H1 (cell line): ENCODE measurements around the gene POLR2L.

ENCODE experiments used
- ASH2L ChIP-seq: fragments of 200-600, 300-600 bp; sonication (generic); IDR thresholded peaks from one replicate; pipeline ENCODE4 v1.7.1; 2017; ENCODE audit warnings: low read length
- CHD2 ChIP-seq: IDR thresholded peaks from 2 replicates; pipeline ENCODE4 v1.6.1; 2012; ENCODE audit warnings: low read length, improper control_type of control experiment
- EZH2 ChIP-seq: fragments of 200-600 bp; sonication (generic); IDR thresholded peaks from 2 replicates; pipeline ENCODE4 v1.7.1; 2012; ENCODE audit warnings: low read depth, mild to moderate bottlenecking, moderate library complexity, low read length, inconsistent platforms; ENCODE audit not compliant: severe bottlenecking
- HDAC2 ChIP-seq, 2 experiments: fragments of 300-600 bp in 1 of 2; sonication (generic) in 1 of 2; IDR thresholded peaks; 2 replicates each; pipeline ENCODE4 v1.6.1; 2011 to 2012; ENCODE audit warnings: low read depth in 2 of 2, low read length in 2 of 2, mild to moderate bottlenecking in 2 of 2, moderate library complexity in 2 of 2, borderline replicate concordance in 1 of 2, inconsistent platforms in 1 of 2
- JUN ChIP-seq: IDR thresholded peaks from 2 replicates; pipeline ENCODE4 v1.6.1; 2011; ENCODE audit warnings: low read depth, mild to moderate bottlenecking, improper control_type of control experiment, low read length
- NANOG ChIP-seq: IDR thresholded peaks from 2 replicates; pipeline ENCODE4 v1.6.1; 2011; ENCODE audit warnings: low read length, low read depth, mild to moderate bottlenecking, inconsistent platforms; ENCODE audit not compliant: insufficient read depth, poor library complexity, severe bottlenecking
- POLR2A ChIP-seq, 2 experiments: IDR thresholded peaks; 1 replicate in 1 of 2; 2 replicates in 1 of 2; pipeline ENCODE4 v1.6.1; 2011; ENCODE audit warnings: low read depth in 2 of 2, low read length in 2 of 2, mild to moderate bottlenecking in 2 of 2; ENCODE audit errors: control extremely low read depth in 1 of 2
- POLR2AphosphoS5 ChIP-seq: IDR thresholded peaks from 2 replicates; pipeline ENCODE4 v1.6.1; 2011; ENCODE audit warnings: low read depth, low read length
- RAD21 ChIP-seq, 2 experiments: IDR thresholded peaks in 1 of 2; conservative IDR thresholded peaks in 1 of 2; 2 replicates each; pipeline ENCODE4 v1.6.1; 2011; ENCODE audit warnings: low read depth in 2 of 2, low read length in 2 of 2, improper control_type of control experiment in 1 of 2, inconsistent platforms in 1 of 2, mild to moderate bottlenecking in 1 of 2, moderate library complexity in 1 of 2
- RXRA ChIP-seq: IDR thresholded peaks from 2 replicates; pipeline ENCODE4 v1.6.1; 2011; ENCODE audit warnings: low read depth, mild to moderate bottlenecking, low read length, moderate library complexity; ENCODE audit not compliant: insufficient read depth
- SIX5 ChIP-seq: IDR thresholded peaks from 2 replicates; pipeline ENCODE4 v1.6.1; 2011; ENCODE audit warnings: mild to moderate bottlenecking, low read depth, low read length
- TAF1 ChIP-seq: IDR thresholded peaks from 2 replicates; pipeline ENCODE4 v1.6.1; 2011; ENCODE audit warnings: mild to moderate bottlenecking, low read depth, low read length
- YY1 ChIP-seq: IDR thresholded peaks from 2 replicates; pipeline ENCODE4 v1.6.1; 2011; ENCODE audit warnings: low read depth, mild to moderate bottlenecking, low read length
- TF ChIP-seq, protein P1 (sequence below), 3 experiments: IDR thresholded peaks; 1 replicate in 2 of 3; 2 replicates in 1 of 3; pipeline versions ENCODE4 v1.5.1 to v1.6.1; 2011; ENCODE audit warnings: low read length in 3 of 3, mild to moderate bottlenecking in 3 of 3, inconsistent platforms in 2 of 3, low read depth in 1 of 3, moderate library complexity in 1 of 3; ENCODE audit not compliant: insufficient read depth in 1 of 3; ENCODE audit errors: control extremely low read depth in 1 of 3

- TF ChIP-seq JUN (no peak), TAF1 (no peak), SIX5 (no peak), POLR2A (IDR thresholded peaks at IDR 0.05; ENCODE audit: control extremely low read depth in 1 of 2, low read depth in 2 of 2, low read length in 2 of 2) (no peak), NANOG (no peak), HDAC2 (IDR thresholded peaks at IDR 0.05; ENCODE audit: borderline replicate concordance in 1 of 2, low read depth in 2 of 2, low read length in 2 of 2) (no peak), YY1 (no peak), POLR2AphosphoS5 (no peak), RAD21 (IDR thresholded peaks at IDR 0.05 in 1 of 2, conservative IDR thresholded peaks at IDR 0.05 in 1 of 2; ENCODE audit: low read depth in 2 of 2, low read length in 2 of 2) (peak; percentile 23 to 34; a peak in 2 of 4 replicates), RXRA (no peak), EZH2 (no peak), ASH2L (no peak), CHD2 (no peak)
- TF ChIP-seq, protein P1, sequence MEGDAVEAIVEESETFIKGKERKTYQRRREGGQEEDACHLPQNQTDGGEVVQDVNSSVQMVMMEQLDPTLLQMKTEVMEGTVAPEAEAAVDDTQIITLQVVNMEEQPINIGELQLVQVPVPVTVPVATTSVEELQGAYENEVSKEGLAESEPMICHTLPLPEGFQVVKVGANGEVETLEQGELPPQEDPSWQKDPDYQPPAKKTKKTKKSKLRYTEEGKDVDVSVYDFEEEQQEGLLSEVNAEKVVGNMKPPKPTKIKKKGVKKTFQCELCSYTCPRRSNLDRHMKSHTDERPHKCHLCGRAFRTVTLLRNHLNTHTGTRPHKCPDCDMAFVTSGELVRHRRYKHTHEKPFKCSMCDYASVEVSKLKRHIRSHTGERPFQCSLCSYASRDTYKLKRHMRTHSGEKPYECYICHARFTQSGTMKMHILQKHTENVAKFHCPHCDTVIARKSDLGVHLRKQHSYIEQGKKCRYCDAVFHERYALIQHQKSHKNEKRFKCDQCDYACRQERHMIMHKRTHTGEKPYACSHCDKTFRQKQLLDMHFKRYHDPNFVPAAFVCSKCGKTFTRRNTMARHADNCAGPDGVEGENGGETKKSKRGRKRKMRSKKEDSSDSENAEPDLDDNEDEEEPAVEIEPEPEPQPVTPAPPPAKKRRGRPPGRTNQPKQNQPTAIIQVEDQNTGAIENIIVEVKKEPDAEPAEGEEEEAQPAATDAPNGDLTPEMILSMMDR (IDR thresholded peaks at IDR 0.05; ENCODE audit: control extremely low read depth in 1 of 3, insufficient read depth in 1 of 3, low read depth in 1 of 3, low read length in 3 of 3), result peak in 2 of 3 experiments; percentile 29 to 34; a peak in 3 of 4 replicates
Observed at GRCh38 chr11:889687-890475, 47.6 kb upstream of the POLR2L start.
